DND-41 (cell line): ENCODE results near the gene TRMT11.

Experiments used
- CTCF ChIP-seq: IDR thresholded peaks from 2 replicates; pipeline ENCODE4 v1.5.1; 2012; ENCODE audit warnings: borderline replicate concordance, low read length, moderate library complexity, mild to moderate bottlenecking; ENCODE audit not compliant: poor library complexity, severe bottlenecking; ENCODE audit errors: extremely low read depth
- EZH2 ChIP-seq: IDR thresholded peaks from 3 replicates; pipeline ENCODE4 v1.6.1; 2012; ENCODE audit warnings: borderline replicate concordance, low read depth, mild to moderate bottlenecking, moderate library complexity, low read length, inconsistent platforms; ENCODE audit not compliant: severe bottlenecking

- TF ChIP-seq CTCF (no peak), EZH2 (no peak)
These were observed 45.9 kb upstream of the TRMT11 start for GRCh38 chr6:125940247-125941041.
